Measurements from ENCODE around the gene SLC7A9. TPM values are rescaled to one million over a fixed set of nuclear protein-coding genes. Genes with fewer than 3 reads are reported as not detected.

Gene SLC7A9
- polyA plus RNA-seq, 1 donor (not counting 4 experiments of a cell fraction or from before 2014, with no cell fraction given): 0.20 TPM

DNA sequence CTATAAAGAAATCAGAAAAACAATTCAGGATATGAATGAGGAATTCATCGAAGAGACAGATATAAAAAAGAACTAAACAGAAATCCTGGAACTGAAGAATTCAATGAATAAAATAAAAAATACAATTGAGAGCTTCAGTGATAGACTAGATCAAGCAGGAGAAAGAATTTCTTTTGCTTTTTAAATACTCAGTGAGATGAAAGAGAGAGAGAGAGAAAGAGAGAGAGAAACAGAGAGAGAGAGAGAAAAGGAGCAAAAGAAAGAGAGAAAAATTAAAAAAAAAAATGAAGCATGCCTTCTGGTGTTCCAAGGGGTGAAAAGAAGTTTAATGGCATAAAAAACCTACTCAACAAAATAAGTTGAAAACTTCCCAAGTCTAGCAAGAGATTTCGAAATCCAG is 22.0 kb upstream of the SLC7A9 start:
- Histone ChIP-seq H3K4me1 (ENCODE audit: control insufficient read depth, extremely low read depth, insufficient read depth, low read length) (no peaks in the 10 kb centered on the region), H3K9me1 (ENCODE audit: control insufficient read depth, extremely low read depth, insufficient read depth, low read length) (no peaks in the 10 kb centered on the region), H3K27ac (ENCODE audit: control insufficient read depth, insufficient read depth, low read length) (no peak overlapping the region), H3K27me3 (ENCODE audit: control insufficient read depth, extremely low read depth, insufficient read depth, low read length) (no peaks in the 10 kb centered on the region), H3K4me2 (ENCODE audit: control insufficient read depth, extremely low read depth, insufficient read depth, low read depth, low read length) (no peak overlapping the region), H3K9me3 (ENCODE audit: control insufficient read depth, low read depth, low read length) (no peaks in the 10 kb centered on the region), H3K79me2 (ENCODE audit: control insufficient read depth, insufficient read depth, low read length) (no peaks in the 10 kb centered on the region), H3K36me3 (ENCODE audit: control insufficient read depth in 2 of 2, extremely low read depth in 1 of 2, insufficient read depth in 2 of 2, low read length in 2 of 2) (peaks cover 0 to 4% of the 10 kb centered on the region in 2 experiments), H4K20me1 (ENCODE audit: control insufficient read depth, extremely low read depth, insufficient read depth, low read length) (no peaks in the 10 kb centered on the region), H3K4me3 (ENCODE audit: control insufficient read depth in 2 of 3, extremely low read depth in 1 of 3, insufficient read depth in 2 of 3, low read depth in 1 of 3, low read length in 3 of 3) (no peak overlapping the region), H2AFZ (ENCODE audit: control insufficient read depth, low read length) (no peak overlapping the region), H3K9ac (ENCODE audit: control insufficient read depth, extremely low read depth, insufficient read depth, low read length) (no peak overlapping the region)
- FAIRE-seq: no peak
- no peak for DNase-seq (ENCODE audit: low read depth, low spot score)
- no peak for TF ChIP-seq EZH2 (IDR thresholded peaks at IDR 0.05; ENCODE audit: low read length)
- TF ChIP-seq, protein P1, sequence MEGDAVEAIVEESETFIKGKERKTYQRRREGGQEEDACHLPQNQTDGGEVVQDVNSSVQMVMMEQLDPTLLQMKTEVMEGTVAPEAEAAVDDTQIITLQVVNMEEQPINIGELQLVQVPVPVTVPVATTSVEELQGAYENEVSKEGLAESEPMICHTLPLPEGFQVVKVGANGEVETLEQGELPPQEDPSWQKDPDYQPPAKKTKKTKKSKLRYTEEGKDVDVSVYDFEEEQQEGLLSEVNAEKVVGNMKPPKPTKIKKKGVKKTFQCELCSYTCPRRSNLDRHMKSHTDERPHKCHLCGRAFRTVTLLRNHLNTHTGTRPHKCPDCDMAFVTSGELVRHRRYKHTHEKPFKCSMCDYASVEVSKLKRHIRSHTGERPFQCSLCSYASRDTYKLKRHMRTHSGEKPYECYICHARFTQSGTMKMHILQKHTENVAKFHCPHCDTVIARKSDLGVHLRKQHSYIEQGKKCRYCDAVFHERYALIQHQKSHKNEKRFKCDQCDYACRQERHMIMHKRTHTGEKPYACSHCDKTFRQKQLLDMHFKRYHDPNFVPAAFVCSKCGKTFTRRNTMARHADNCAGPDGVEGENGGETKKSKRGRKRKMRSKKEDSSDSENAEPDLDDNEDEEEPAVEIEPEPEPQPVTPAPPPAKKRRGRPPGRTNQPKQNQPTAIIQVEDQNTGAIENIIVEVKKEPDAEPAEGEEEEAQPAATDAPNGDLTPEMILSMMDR (optimal IDR thresholded peaks at IDR 0.05 in 1 of 3, IDR thresholded peaks at IDR 0.05 in 1 of 3, conservative IDR thresholded peaks at IDR 0.05 in 1 of 3; ENCODE audit: extremely low read depth in 1 of 3, insufficient read depth in 2 of 3, low read length in 3 of 3): no peak
- dilution Hi-C loops (cut with MboI; ENCODE audit: extremely low pct_ligation_motif_present, low sequenced_read_pairs): loop anchor here (25.0 kb wide), 1 partner anchor 104 kb away; no protein-coding TSS in a partner anchor

DNA sequence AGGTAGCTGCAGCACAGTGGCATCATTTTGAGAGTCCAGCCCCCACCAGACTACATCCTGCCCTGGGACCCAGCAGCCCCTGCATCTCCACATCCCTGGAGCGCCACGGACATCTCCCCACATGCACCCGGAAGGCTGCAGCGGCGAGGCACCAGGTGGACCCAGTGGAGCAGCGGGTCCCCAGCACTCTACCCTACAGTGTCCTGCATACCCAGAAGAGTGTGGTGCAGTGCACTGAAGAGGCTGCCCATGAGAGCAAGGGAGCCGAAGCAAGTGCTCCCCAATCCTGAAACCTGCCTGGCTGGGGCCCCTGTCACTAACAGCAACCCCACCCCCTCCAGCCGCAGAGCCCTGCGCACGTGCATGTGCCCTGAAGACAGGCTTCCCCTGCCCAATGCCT is 21.3 kb upstream of the SLC7A9 start:
- Histone ChIP-seq H3K4me3 (ENCODE audit: control insufficient read depth in 2 of 3, extremely low read depth in 1 of 3, insufficient read depth in 2 of 3, low read depth in 1 of 3, low read length in 3 of 3) (no peak overlapping the region), H4K20me1 (ENCODE audit: control insufficient read depth, extremely low read depth, insufficient read depth, low read length) (no peaks in the 10 kb centered on the region), H3K27ac (ENCODE audit: control insufficient read depth, insufficient read depth, low read length) (no peak overlapping the region), H3K9me1 (ENCODE audit: control insufficient read depth, extremely low read depth, insufficient read depth, low read length) (no peaks in the 10 kb centered on the region), H3K4me2 (ENCODE audit: control insufficient read depth, extremely low read depth, insufficient read depth, low read depth, low read length) (no peak overlapping the region), H3K36me3 (ENCODE audit: control insufficient read depth in 2 of 2, extremely low read depth in 1 of 2, insufficient read depth in 2 of 2, low read length in 2 of 2) (peaks cover 0 to 4% of the 10 kb centered on the region in 2 experiments), H3K9me3 (ENCODE audit: control insufficient read depth, low read depth, low read length) (no peaks in the 10 kb centered on the region), H3K4me1 (ENCODE audit: control insufficient read depth, extremely low read depth, insufficient read depth, low read length) (no peaks in the 10 kb centered on the region), H3K79me2 (ENCODE audit: control insufficient read depth, insufficient read depth, low read length) (no peaks in the 10 kb centered on the region), H3K27me3 (ENCODE audit: control insufficient read depth, extremely low read depth, insufficient read depth, low read length) (no peaks in the 10 kb centered on the region), H2AFZ (ENCODE audit: control insufficient read depth, low read length) (no peak overlapping the region), H3K9ac (ENCODE audit: control insufficient read depth, extremely low read depth, insufficient read depth, low read length) (no peak overlapping the region)
- dilution Hi-C loops (cut with MboI; ENCODE audit: extremely low pct_ligation_motif_present, low sequenced_read_pairs): loop anchor here (25.0 kb wide), 1 partner anchor 104 kb away; no protein-coding TSS in a partner anchor
- DNase-seq (ENCODE audit: low read depth, low spot score) (no peak), FAIRE-seq (no peak)
- no peak for TF ChIP-seq EZH2 (IDR thresholded peaks at IDR 0.05; ENCODE audit: low read length)
- TF ChIP-seq, protein P1 (optimal IDR thresholded peaks at IDR 0.05 in 1 of 3, IDR thresholded peaks at IDR 0.05 in 1 of 3, conservative IDR thresholded peaks at IDR 0.05 in 1 of 3; ENCODE audit: extremely low read depth in 1 of 3, insufficient read depth in 2 of 3, low read length in 3 of 3): no peak

Measured in keratinocyte (primary cell).